GM21390 (cell line): ENCODE results near the gene AMFR.

Experiments
- ATAC-seq: cut with Tn5 transposase; IDR thresholded peaks from one replicate; pipeline ENCODE4 v1.9.1; 2021; ENCODE audit not compliant: unreplicated experiment

The AMFR gene

GRCh38 chr16:56349086-56349415 is 76.3 kb downstream of the AMFR start:
- no peak for ATAC-seq

GRCh38 chr16:56348168-56349085 is 76.9 kb downstream of the AMFR start:
- no peak for ATAC-seq

GRCh38 chr16:56347670-56348069 is 77.7 kb downstream of the AMFR start:
- ATAC-seq, result no peak

GRCh38 chr16:56347166-56347565 is 78.2 kb downstream of the AMFR start:
- no peak for ATAC-seq

GRCh38 chr16:56346131-56346890 is 79.0 kb downstream of the AMFR start:
- no peak for ATAC-seq

- ATAC-seq, result no peak
Measured at GRCh38 chr16:56345406-56346050, 79.8 kb downstream of the AMFR start.

- ATAC-seq, result no peak
Measured at GRCh38 chr16:56344518-56345405, 80.6 kb downstream of the AMFR start.

- no peak for ATAC-seq
Measured at GRCh38 chr16:56343661-56344517, 81.5 kb downstream of the AMFR start.

- ATAC-seq, result no peak
Measured at GRCh38 chr16:56341656-56342399, 83.5 kb downstream of the AMFR start.

- ATAC-seq, result no peak
Measured at GRCh38 chr16:56340864-56341365, 84.4 kb downstream of the AMFR start.

GRCh38 chr16:56340416-56340815 is 84.9 kb downstream of the AMFR start:
- ATAC-seq, result no peak

GRCh38 chr16:56339431-56340195 is 85.7 kb downstream of the AMFR start:
- no peak for ATAC-seq

GRCh38 chr16:56338566-56339318 is 86.6 kb downstream of the AMFR start:
- no peak for ATAC-seq

- ATAC-seq, result no peak
Measured at GRCh38 chr16:56337858-56338325, 87.5 kb downstream of the AMFR start.

GRCh38 chr16:56337131-56337857 is 88.1 kb downstream of the AMFR start:
- no peak for ATAC-seq

- no peak for ATAC-seq
Measured at GRCh38 chr16:56336711-56337110, 88.6 kb downstream of the AMFR start.
